Peyer's patch (tissue), 4 donors: ENCODE measurements around the gene ABLIM1.

ENCODE experiments used
- POLR2A ChIP-seq, 2 donors: fragments of 450-650 bp; IDR thresholded peaks; one replicate each; pipeline ENCODE4 v1.5.1; 2017; ENCODE audit warnings: antibody characterized with exemption in 2 of 2, mild to moderate bottlenecking in 2 of 2, moderate library complexity in 2 of 2
- TF ChIP-seq, protein P1 (sequence below), 6 experiments: fragments of 450-650 bp in 4 of 6; fragments of 200-600 bp in 2 of 6; sonication (generic) in 1 of 6; IDR thresholded peaks; one replicate each; pipeline ENCODE4 v1.5.1; 2017 to 2019; ENCODE audit warnings: antibody characterized with exemption in 6 of 6, mild to moderate bottlenecking in 3 of 6, moderate library complexity in 1 of 6

DNA sequence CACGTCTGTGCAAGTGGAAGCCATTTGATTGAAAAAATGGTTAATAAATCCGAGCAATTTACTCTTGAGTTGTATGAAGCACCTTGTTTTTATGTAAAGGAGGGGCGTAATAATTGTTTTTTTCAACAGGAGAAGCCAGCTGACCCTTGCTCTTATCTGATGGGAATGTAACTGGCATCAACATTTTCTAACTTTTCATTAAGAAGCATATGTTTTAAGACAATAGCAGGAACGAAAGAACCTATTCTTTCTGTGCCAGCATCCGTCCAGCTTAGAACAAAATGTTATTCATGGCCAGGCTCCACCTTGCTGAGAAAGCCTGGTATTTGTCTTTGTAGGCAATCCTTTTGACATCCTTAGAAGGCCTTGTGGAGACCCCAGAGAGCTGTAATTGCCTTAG, 231.6 kb downstream of the ABLIM1 start:
- TF ChIP-seq, protein P1, sequence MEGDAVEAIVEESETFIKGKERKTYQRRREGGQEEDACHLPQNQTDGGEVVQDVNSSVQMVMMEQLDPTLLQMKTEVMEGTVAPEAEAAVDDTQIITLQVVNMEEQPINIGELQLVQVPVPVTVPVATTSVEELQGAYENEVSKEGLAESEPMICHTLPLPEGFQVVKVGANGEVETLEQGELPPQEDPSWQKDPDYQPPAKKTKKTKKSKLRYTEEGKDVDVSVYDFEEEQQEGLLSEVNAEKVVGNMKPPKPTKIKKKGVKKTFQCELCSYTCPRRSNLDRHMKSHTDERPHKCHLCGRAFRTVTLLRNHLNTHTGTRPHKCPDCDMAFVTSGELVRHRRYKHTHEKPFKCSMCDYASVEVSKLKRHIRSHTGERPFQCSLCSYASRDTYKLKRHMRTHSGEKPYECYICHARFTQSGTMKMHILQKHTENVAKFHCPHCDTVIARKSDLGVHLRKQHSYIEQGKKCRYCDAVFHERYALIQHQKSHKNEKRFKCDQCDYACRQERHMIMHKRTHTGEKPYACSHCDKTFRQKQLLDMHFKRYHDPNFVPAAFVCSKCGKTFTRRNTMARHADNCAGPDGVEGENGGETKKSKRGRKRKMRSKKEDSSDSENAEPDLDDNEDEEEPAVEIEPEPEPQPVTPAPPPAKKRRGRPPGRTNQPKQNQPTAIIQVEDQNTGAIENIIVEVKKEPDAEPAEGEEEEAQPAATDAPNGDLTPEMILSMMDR (IDR thresholded peaks at IDR 0.05), result no peak
- no peak for TF ChIP-seq POLR2A (IDR thresholded peaks at IDR 0.05)
